Measurements from ENCODE around the gene CACNA1C. TPM values are rescaled to one million over a fixed set of nuclear protein-coding genes. Genes with fewer than 3 reads are reported as not detected.

Gene CACNA1C
- total and polyA plus RNA-seq, 2 of the 4 experiments (the other 2 are of a cell fraction), result 1.6 to 2.6 TPM

DNA sequence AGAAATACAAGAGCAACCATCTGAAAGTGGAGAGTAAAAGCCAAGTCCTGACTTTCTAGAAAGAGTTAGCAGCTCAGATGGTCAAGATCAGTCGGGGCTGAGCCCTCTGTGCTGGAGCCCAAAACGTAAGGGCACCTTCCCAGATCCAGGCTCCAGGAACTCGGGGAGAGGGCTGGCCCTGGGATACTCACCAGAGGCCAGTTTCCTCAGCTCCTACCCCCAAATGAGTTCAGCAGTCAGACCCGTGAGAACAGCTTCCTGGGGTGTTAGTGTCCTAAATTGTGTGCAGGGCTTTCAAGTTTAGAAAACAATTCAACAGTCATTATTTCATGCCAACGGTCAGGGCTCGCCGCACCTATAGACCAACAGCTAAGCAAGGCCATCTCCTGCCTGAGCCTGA lies 594.4 kb downstream of the CACNA1C start:
- H4K20me1 ChIP-seq (ENCODE audit: insufficient read depth, low read length), result no peaks in the 10 kb centered on the region
- no peak overlapping the region for H3K18ac ChIP-seq (ENCODE audit: low read depth, low read length)
- H2AFZ ChIP-seq (replicated peaks; ENCODE audit: low read length, poor library complexity), result no peak overlapping the region
- H4K8ac ChIP-seq (ENCODE audit: low read depth in 2 of 2, low read length in 2 of 2), result no peak overlapping the region
- H3K4me1 ChIP-seq (ENCODE audit: control insufficient read depth, insufficient read depth, low read length), result no peaks in the 10 kb centered on the region
- H3K36me3 ChIP-seq (ENCODE audit: control insufficient read depth, insufficient read depth, low read length), result no peaks in the 10 kb centered on the region; the same call in 1 of the 2 replicates
- POLR2A ChIA-PET (ENCODE audit: unreplicated experiment), result no interaction called here
- no peak overlapping the region for H2AK9ac ChIP-seq (replicated peaks; ENCODE audit: low read depth, low read length, poor library complexity)
- 80% methylated on average over 1 of the region's 7 CpGs; no CpG with 5 or more reads in 1 of the 2 experiments for WGBS, 2 experiments (ENCODE audit: extremely low coverage in 2 of 2, insufficient read length in 1 of 2)
- H3K79me1 ChIP-seq (ENCODE audit: low read depth in 1 of 2, low read length in 2 of 2), result no peaks in the 10 kb centered on the region
- no peak for DNase-seq
- no peak overlapping the region for H2BK15ac ChIP-seq (ENCODE audit: low read depth, low read length)
- no peak overlapping the region for H2AK5ac ChIP-seq (ENCODE audit: low read depth, low read length)
- H4K5ac ChIP-seq (ENCODE audit: low read depth, low read length), result no peak overlapping the region
- H2BK20ac ChIP-seq (ENCODE audit: low read depth, low read length), result no peak overlapping the region
- no peak overlapping the region for H3K4me2 ChIP-seq (ENCODE audit: low read depth, low read length)
- intact Hi-C loops (cut with micrococcal nuclease) (no loop called here), dilution Hi-C loops (cut with HindIII; ENCODE audit: low sequenced_read_pairs, unreplicated experiment) (no loop called here), in situ Hi-C loops (cut with MboI; ENCODE audit: low sequenced_read_pairs) (no loop called here)
- H3K9me3 ChIP-seq (ENCODE audit: control insufficient read depth, insufficient read depth, low read length), result no peaks in the 10 kb centered on the region
- no peak overlapping the region for H3K27ac ChIP-seq (ENCODE audit: insufficient read depth, low read length)
- CTCF ChIA-PET, result interaction anchor here (0.7 kb wide), 1 partner anchor 11 kb away, joined by 3 read pairs; no protein-coding TSS in a partner anchor
- H2BK120ac ChIP-seq (ENCODE audit: low read depth, low read length), result no peak overlapping the region
- no peak for ATAC-seq (ENCODE audit: low read depth)
- H3K27me3 ChIP-seq (ENCODE audit: control insufficient read depth, insufficient read depth, low read length), result no peaks in the 10 kb centered on the region
- H3K9ac ChIP-seq (ENCODE audit: low read depth, low read length), result no peak overlapping the region
- TF ChIP-seq BHLHE40 (IDR thresholded peaks at IDR 0.05; ENCODE audit: low read depth, low read length), result no peak
- TF ChIP-seq RAD21 (IDR thresholded peaks at IDR 0.05; ENCODE audit: low read length), result no peak
- TF ChIP-seq CHD1 (IDR thresholded peaks at IDR 0.05; ENCODE audit: low read depth, low read length), result no peak
- TF ChIP-seq RCOR1 (IDR thresholded peaks at IDR 0.05; ENCODE audit: insufficient replicate concordance, low read length), result no peak
- no peak for TF ChIP-seq POLR2A (IDR thresholded peaks at IDR 0.05; ENCODE audit: low read depth, low read length)
- TF ChIP-seq MAFK (IDR thresholded peaks at IDR 0.05; ENCODE audit: low read depth, low read length), result no peak
- no peak for TF ChIP-seq RFX5 (IDR thresholded peaks at IDR 0.05; ENCODE audit: low read depth, low read length)
- TF ChIP-seq, protein P1, sequence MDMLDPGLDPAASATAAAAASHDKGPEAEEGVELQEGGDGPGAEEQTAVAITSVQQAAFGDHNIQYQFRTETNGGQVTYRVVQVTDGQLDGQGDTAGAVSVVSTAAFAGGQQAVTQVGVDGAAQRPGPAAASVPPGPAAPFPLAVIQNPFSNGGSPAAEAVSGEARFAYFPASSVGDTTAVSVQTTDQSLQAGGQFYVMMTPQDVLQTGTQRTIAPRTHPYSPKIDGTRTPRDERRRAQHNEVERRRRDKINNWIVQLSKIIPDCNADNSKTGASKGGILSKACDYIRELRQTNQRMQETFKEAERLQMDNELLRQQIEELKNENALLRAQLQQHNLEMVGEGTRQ (IDR thresholded peaks at IDR 0.05; ENCODE audit: low read depth, low read length), result no peak
- TF ChIP-seq MXI1 (IDR thresholded peaks at IDR 0.05; ENCODE audit: borderline replicate concordance, low read depth, low read length), result no peak
- TF ChIP-seq, protein P2, sequence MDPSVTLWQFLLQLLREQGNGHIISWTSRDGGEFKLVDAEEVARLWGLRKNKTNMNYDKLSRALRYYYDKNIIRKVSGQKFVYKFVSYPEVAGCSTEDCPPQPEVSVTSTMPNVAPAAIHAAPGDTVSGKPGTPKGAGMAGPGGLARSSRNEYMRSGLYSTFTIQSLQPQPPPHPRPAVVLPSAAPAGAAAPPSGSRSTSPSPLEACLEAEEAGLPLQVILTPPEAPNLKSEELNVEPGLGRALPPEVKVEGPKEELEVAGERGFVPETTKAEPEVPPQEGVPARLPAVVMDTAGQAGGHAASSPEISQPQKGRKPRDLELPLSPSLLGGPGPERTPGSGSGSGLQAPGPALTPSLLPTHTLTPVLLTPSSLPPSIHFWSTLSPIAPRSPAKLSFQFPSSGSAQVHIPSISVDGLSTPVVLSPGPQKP (IDR thresholded peaks at IDR 0.05; ENCODE audit: borderline replicate concordance, low read depth, low read length), result no peak
- no peak for TF ChIP-seq FOS (IDR thresholded peaks at IDR 0.05; ENCODE audit: low read depth, low read length)
- no peak for TF ChIP-seq CEBPB (IDR thresholded peaks at IDR 0.05; ENCODE audit: low read depth, low read length)
- TF ChIP-seq NFE2L2 (IDR thresholded peaks at IDR 0.05; ENCODE audit: low read depth, low read length), result no peak
- TF ChIP-seq, protein P3, sequence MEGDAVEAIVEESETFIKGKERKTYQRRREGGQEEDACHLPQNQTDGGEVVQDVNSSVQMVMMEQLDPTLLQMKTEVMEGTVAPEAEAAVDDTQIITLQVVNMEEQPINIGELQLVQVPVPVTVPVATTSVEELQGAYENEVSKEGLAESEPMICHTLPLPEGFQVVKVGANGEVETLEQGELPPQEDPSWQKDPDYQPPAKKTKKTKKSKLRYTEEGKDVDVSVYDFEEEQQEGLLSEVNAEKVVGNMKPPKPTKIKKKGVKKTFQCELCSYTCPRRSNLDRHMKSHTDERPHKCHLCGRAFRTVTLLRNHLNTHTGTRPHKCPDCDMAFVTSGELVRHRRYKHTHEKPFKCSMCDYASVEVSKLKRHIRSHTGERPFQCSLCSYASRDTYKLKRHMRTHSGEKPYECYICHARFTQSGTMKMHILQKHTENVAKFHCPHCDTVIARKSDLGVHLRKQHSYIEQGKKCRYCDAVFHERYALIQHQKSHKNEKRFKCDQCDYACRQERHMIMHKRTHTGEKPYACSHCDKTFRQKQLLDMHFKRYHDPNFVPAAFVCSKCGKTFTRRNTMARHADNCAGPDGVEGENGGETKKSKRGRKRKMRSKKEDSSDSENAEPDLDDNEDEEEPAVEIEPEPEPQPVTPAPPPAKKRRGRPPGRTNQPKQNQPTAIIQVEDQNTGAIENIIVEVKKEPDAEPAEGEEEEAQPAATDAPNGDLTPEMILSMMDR (conservative IDR thresholded peaks at IDR 0.05; ENCODE audit: low read depth, low read length), result no peak
- no peak for TF ChIP-seq SMC3 (IDR thresholded peaks at IDR 0.05; ENCODE audit: low read depth, low read length)
- no peak for TF ChIP-seq MAZ (IDR thresholded peaks at IDR 0.05; ENCODE audit: borderline replicate concordance, low read depth, low read length)
- BruUV-seq (replicated peaks), result no TSS peak
- H3K23ac ChIP-seq (ENCODE audit: low read depth, low read length), result no peak overlapping the region
- no peak overlapping the region for H2BK5ac ChIP-seq (ENCODE audit: low read depth, low read length, poor library complexity, severe bottlenecking)
- H3K14ac ChIP-seq (replicated peaks; ENCODE audit: low read depth, low read length), result no peak overlapping the region
- H3K9me1 ChIP-seq (ENCODE audit: insufficient read depth, low read length), result 0 out of 2 replicates have a peak, but pooled peaks cover 5% of the 10 kb centered on the region
- H3K4me3 ChIP-seq (ENCODE audit: insufficient read depth, low read depth, low read length), result no peak overlapping the region
- H3K56ac ChIP-seq (ENCODE audit: extremely low read depth, insufficient read depth, low read length), result no peak overlapping the region
- H4K91ac ChIP-seq (ENCODE audit: insufficient read depth, low read depth, low read length), result no peak overlapping the region
- no peak overlapping the region for H3K4ac ChIP-seq (ENCODE audit: low read depth, low read length)

Data from IMR-90 (cell line).